Stimulated activated CD4-positive, alpha-beta T cell treated with anti-CD3 and anti-CD28 coated beads, Interleukin-15, amount 100 ng/mL, for 48 hours (primary cell): Measurements from ENCODE around the gene IL1RAP.

Source experiments
- DNase-seq, 2 donors: peaks; one replicate each; pipeline ENCODE4 v3.0.0-alpha.2; 2020; ENCODE audit warnings: low read depth in 2 of 2

Gene IL1RAP

GRCh38 chr3:190614226-190615059, 100.6 kb downstream of the IL1RAP start:
- no peak for DNase-seq

- no peak for DNase-seq
Measured at GRCh38 chr3:190615060-190615384, 101.1 kb downstream of the IL1RAP start.

- no peak for DNase-seq
Measured at GRCh38 chr3:190615607-190616006, 101.7 kb downstream of the IL1RAP start.

- DNase-seq = no peak
Measured at GRCh38 chr3:190616637-190617036, 102.8 kb downstream of the IL1RAP start.

GRCh38 chr3:190617185-190617584, 103.3 kb downstream of the IL1RAP start:
- peak; percentile 10 to 25 for DNase-seq

- DNase-seq = no peak
Measured at GRCh38 chr3:190618330-190619030, 104.6 kb downstream of the IL1RAP start.

GRCh38 chr3:190619353-190619752, 105.5 kb downstream of the IL1RAP start:
- no peak for DNase-seq

- DNase-seq = no peak
Measured at GRCh38 chr3:190619761-190620160, 105.9 kb downstream of the IL1RAP start.

- no peak for DNase-seq
Measured at GRCh38 chr3:190620886-190621608, 107.2 kb downstream of the IL1RAP start.

GRCh38 chr3:190621927-190622326, 108.0 kb downstream of the IL1RAP start:
- DNase-seq = no peak

GRCh38 chr3:190624282-190624681, 110.4 kb downstream of the IL1RAP start:
- no peak for DNase-seq

- no peak for DNase-seq
Measured at GRCh38 chr3:190626951-190627620, 113.2 kb downstream of the IL1RAP start.

GRCh38 chr3:190629088-190629487, 115.2 kb downstream of the IL1RAP start:
- DNase-seq = no peak

GRCh38 chr3:190631295-190631694, 117.4 kb downstream of the IL1RAP start:
- no peak for DNase-seq

- DNase-seq = no peak
Measured at GRCh38 chr3:190641564-190641963, 127.7 kb downstream of the IL1RAP start.

- DNase-seq = no peak
Measured at GRCh38 chr3:190642016-190642415, 128.1 kb downstream of the IL1RAP start.

- no peak for DNase-seq
Measured at GRCh38 chr3:190644035-190644434, 130.2 kb downstream of the IL1RAP start.

GRCh38 chr3:190644766-190645165, 130.9 kb downstream of the IL1RAP start:
- DNase-seq = no peak

- no peak for DNase-seq
Measured at GRCh38 chr3:190645932-190646460, 132.1 kb downstream of the IL1RAP start.

- DNase-seq = no peak
Measured at GRCh38 chr3:190646996-190647395, 133.1 kb downstream of the IL1RAP start.

- DNase-seq = no peak
Measured at GRCh38 chr3:190655933-190656332, 142.0 kb downstream of the IL1RAP start.

GRCh38 chr3:190658106-190658505, 144.2 kb downstream of the IL1RAP start:
- no peak for DNase-seq
